Stimulated activated CD4-positive, alpha-beta T cell treated with anti-CD3 and anti-CD28 coated beads, Interleukin-2, amount 100 ng/mL, for 48 hours (primary cell): ENCODE data around the gene ICE2.
"Not testable (repeated sequence)": the region's sequence is repeated elsewhere in the genome, so short reads cannot be mapped to it uniquely, and the experiment has no call there.

ENCODE experiments used
- DNase-seq, 2 donors: peaks; one replicate each; pipeline ENCODE4 v3.0.0-alpha.2; 2020

The ICE2 gene

DNA sequence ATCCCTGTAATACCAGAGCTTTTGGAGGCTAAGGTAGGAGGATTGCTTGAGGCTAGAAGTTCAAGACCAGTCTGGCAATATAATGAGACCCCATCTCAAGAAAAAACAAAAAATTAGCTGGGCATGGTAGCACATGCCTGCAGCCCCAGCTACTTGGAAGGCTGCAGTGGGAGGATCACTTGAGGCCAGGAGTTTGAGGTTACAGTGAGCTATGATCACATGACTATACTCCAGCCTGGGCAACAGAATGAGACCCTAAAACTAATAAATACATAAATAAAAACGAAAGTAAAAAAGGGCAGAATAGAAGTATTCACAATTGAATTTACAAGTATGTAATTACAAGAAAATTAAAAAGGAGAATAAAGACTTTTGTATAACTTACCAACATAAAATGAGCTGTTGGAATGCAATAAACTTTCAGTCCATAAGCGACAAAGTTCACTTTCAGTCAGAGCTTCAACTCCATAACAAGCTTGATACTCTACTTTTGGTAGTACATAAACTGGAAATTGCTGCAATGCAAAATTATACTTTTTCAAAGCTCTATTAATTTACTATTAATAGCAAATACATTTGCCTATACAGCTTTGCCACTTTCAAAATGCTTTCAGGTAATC, 36.8 kb downstream of the ICE2 start:
- DNase-seq, result no peak

DNA sequence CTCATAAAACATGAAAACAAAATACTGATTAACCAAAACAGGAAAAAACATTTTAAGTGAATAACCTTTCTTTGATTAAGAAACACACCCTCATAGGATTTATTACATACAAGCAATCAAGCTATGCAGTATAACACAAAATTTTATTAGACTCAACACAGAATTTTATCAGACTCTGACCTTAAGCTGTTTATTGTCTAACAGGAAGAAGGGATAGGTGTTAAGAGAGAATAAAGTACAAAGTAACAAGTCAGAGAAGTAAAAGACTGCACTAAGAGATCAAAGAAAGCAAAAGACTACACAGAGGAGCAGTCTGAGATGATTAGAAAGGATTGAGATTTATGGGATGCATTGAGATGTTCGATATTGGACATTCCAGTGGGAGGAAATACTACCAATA, 37.6 kb downstream of the ICE2 start:
- DNase-seq, result no peak

- no peak for DNase-seq
Measured at GRCh38 chr15:60438646-60439045, 40.3 kb downstream of the ICE2 start.

GRCh38 chr15:60428935-60429334, 50.0 kb downstream of the ICE2 start:
- no peak for DNase-seq

GRCh38 chr15:60426870-60427508, 52.0 kb downstream of the ICE2 start:
- no peak for DNase-seq

DNA sequence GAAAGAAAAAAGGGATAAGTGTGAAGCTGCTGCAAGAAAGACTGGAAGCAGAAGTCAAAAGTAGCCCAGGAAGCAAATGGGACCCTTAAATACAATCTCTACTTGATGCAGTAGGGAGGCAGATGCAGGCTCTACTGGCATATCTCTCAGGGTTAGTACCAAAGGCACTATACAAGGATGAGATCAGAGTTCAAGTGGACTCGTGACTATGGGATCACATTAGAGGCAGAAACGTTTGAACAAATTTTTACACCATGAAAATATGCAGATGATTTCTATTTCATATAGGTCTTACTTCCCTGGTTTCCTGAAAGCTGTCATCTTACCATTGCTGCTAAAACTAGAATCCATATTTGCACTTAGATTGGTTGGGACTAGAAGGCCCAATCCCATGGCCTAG, 53.5 kb downstream of the ICE2 start:
- no peak for DNase-seq

- no peak for DNase-seq
Measured at GRCh38 chr15:60424006-60424405, 54.9 kb downstream of the ICE2 start.

GRCh38 chr15:60423537-60423936, 55.4 kb downstream of the ICE2 start:
- DNase-seq, result no peak

- no peak for DNase-seq
Measured at GRCh38 chr15:60421544-60421943, 57.4 kb downstream of the ICE2 start.

- no peak for DNase-seq
Measured at GRCh38 chr15:60420203-60420716, 58.7 kb downstream of the ICE2 start.

DNA sequence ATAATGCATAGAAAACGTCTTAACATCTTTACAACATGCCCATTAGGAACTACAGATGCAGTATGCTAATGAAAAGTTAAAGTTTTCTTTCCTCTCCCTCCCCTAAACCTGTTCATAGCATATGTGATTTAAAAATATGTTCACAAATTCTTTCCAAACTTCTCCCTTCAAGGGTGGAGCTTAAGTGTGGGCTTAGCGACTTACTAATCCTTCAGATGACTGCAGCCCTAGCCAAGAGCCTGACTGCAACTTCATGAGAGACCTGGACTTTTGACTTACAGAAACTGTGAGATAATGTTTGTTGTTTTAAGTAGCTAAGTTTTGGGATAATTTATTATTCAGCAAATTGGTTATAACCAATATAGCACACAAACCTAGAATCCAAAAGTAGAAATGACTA, 59.2 kb downstream of the ICE2 start:
- no peak for DNase-seq

DNA sequence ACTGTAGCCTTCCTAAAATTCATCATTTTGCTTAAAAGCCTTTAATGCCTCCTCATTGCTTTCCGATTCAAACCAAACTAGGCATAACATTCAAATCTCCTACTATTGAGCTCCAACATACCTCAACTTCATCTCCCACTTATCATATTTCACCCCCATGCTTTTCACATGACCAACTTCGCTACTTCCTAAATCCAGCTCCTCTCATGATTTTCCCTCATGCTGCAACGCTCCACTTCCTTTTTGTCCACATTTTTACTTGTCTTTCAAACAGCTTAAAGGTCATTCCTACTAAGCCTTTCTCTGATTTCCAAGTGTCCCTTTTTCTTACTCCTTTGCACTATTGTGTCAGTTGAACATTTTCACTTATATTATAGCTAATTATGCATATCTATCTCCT, 60.8 kb downstream of the ICE2 start:
- DNase-seq, result no peak

GRCh38 chr15:60417112-60417511, 61.8 kb downstream of the ICE2 start:
- DNase-seq, result no peak

GRCh38 chr15:60416484-60416883, 62.5 kb downstream of the ICE2 start:
- DNase-seq, result no peak

DNA sequence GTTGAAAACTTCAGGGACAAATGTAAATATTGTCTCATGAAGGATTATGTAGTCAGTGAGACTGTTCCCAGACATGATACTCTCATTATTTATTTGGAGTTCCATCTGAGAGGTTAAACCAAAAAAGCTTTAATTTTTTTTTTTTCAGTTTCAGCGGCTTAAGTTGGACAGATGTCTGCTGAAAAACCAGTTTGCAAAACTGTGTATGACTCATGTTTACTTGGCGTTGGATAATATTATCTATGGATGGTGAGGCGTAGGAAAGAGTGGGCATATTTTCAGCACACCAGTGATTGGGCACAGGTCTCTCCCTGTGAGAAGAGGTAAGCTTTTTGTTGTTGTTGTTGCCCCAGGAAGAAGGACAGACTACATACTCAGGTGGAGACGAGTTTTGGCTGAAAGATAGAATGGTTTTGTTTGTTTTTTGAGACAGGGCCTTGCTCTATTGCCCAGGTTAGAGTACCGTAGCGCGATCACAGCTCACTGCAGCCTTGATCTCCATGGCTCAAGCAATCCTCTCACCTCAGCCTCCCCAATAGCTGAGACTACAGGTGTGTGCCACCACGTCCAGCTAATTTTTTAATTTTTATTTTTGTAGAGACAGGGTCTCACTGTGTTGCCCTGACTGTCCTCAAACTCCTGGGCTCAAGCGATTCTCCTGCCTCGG, 64.8 kb downstream of the ICE2 start:
- DNase-seq, result no peak

DNA sequence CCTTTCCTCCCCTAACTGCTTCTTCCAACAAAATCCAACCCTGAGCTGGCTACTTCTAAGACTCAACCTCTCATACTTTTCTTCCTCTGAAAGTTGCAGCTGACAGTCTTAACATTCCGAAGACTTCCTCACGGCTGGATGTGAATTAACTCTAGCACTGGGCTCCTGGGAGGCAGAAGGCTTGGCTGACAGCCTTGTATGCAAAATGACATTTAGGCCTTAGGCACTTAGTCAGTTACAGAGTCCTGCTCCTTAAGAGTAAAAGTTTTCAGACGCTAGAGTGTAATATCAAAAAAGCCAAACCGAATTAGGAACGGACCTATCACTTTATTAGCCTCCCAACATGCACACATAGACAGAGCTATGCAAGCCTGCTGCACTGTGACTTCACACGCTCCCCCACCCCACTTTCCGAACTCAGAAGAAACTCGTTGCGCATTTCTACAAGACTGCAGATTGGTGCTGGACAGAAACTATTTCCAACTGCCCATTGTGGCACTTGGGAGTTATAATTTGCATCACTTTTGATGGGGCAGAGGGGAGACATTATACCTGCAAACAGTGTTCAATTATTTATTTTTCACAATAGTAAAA, 65.6 kb downstream of the ICE2 start:
- no peak for DNase-seq

- DNase-seq, result not testable (repeated sequence)
Measured at GRCh38 chr15:60412807-60413206, 66.1 kb downstream of the ICE2 start.

GRCh38 chr15:60411774-60412425, 67.0 kb downstream of the ICE2 start:
- no peak for DNase-seq

DNA sequence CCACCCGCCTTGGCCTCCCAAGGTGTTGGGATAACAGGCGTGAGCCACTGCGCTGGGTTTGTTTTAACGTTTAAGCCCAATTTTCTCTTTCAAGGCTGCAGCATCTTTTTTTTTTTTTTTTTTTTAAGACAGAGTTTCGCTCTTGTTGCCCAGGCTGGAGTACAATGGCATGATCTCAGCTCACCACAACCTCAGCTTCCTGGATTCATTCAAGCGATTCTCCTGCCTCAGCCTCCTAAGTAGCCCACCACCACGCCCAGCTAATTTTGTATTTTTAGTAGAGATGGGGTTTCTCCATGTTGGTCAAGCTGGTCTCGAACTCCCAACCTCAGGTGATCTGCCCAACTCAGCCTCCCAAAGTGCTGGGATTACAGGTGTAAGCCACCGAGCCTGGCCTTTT, 68.6 kb downstream of the ICE2 start:
- DNase-seq, result not testable (repeated sequence)

- DNase-seq, result no peak
Measured at GRCh38 chr15:60408463-60408981, 70.4 kb downstream of the ICE2 start.

DNA sequence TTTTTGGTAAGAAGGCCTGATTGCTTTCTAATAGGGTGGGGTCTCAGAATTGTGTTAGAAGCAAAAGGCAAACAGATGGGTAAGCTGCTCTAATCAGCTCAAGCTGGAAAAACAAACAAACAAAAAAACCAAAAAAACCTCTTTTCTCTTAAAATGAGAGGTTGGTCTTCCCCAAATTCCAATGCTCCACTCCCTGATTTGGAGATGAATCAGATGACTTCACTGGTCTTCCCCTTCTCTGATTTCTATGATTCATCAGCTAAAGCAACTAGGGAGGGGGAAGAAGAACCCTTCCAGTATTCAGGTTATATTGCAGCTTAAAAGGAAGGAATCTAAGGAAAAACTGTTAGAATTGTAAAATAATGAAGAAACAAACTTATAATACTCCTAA, 71.5 kb downstream of the ICE2 start:
- no peak for DNase-seq

DNA sequence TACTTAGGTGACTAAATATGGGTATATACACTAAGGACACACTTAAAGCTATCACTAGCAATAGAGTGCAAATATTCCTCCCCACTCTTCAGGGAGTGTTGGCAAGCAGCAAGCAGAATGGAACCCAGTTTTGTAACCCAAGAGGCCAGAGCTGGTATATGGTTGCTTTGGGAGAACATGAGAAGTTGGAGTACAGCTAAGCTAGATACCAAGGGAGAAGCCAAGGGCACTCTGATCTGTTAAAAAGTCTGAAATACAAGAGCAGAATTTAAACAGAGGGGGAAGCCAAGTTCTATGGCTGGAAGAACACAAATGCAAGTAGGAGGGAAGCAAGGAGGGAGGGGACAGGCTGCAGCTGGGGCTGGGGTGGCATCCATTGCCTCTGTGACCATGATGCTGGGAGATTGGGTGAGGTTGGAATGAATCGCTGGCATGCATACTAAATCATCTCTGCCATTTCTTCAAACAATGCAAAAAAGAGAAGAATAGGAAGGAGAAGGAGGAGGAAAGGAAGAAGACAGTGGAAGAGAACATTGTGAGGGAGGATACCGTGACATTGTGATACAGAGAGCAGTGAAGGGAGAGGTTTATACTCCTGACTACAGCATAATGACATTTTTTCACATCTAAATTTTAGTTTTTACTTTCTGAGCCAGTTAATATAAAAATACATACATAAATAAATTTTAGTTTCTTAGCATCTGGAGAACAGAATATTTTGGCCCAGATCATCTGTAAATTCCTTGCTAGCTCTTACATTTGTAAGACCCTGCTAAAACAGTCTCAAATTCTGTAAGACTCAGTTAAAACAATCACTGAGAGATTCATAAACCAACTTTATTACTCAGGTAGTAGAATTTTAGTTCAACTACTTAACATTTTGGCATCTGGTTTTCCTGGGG, 72.2 kb downstream of the ICE2 start:
- DNase-seq, result no peak
